WTC11 (cell line): ENCODE data around the gene PTPRS. TPM values are rescaled to one million over a fixed set of nuclear protein-coding genes. Genes with fewer than 3 reads are reported as not detected.

Source experiments
- ATAC-seq: fragments of 200-7000 bp; cut with Tn5 transposase; 2 replicates; pipeline ENCODE4 v1.10.0; 2021; ENCODE audit warnings: mild to moderate bottlenecking, moderate library complexity
- CTCF ChIA-PET: fragments of 300-600 bp; sonication (Branson Sonifier 250); formaldehyde crosslinking; loops from one replicate; lab custom pipeline; 2021; ENCODE audit warnings: antibody characterized with exemption; lab: Charles Lee
- POLR2A ChIA-PET: fragments of 350-600 bp; sonication (Branson Sonifier 250); formaldehyde crosslinking; loops from one replicate; lab custom pipeline; 2021; ENCODE audit warnings: antibody characterized with exemption; lab: Charles Lee
- DNase-seq: peaks from one replicate; pipeline ENCODE4 v3.0.0; 2021; ENCODE audit warnings: low spot score
- H3K27ac Mint-ChIP-seq: 2 replicates; pipeline ENCODE4 v1.8.0; 2021; ENCODE audit warnings: mixed read lengths
- H3K27me3 Mint-ChIP-seq: 2 replicates; pipeline ENCODE4 v1.8.0; 2021; ENCODE audit warnings: low read depth, mild to moderate bottlenecking, moderate library complexity, mixed read lengths
- H3K36me3 Mint-ChIP-seq: 2 replicates; pipeline ENCODE4 v1.8.0; 2021; ENCODE audit warnings: mixed read lengths
- H3K4me1 Mint-ChIP-seq: 2 replicates; pipeline ENCODE4 v1.8.0; 2022; ENCODE audit warnings: mixed read lengths
- H3K4me3 Mint-ChIP-seq: 2 replicates; pipeline ENCODE4 v1.8.0; 2021; ENCODE audit warnings: mild to moderate bottlenecking, moderate library complexity, mixed read lengths
- H3K9me3 Mint-ChIP-seq: 2 replicates; pipeline ENCODE4 v1.8.0; 2021; ENCODE audit warnings: mixed read lengths
- ARID4B ChIP-seq: sonication (generic); formaldehyde crosslinking; IDR thresholded peaks from 2 replicates; pipeline ENCODE4 v1.8.0; 2023; ENCODE audit warnings: missing genetic modification reagents, mild to moderate bottlenecking, borderline replicate concordance
- CREM ChIP-seq: sonication (generic); formaldehyde crosslinking; IDR thresholded peaks from 2 replicates; pipeline ENCODE4 v1.8.1; 2022; ENCODE audit warnings: mild to moderate bottlenecking, missing genetic modification reagents, moderate library complexity
- CTCF ChIP-seq: fragments of 200-600 bp; IDR thresholded peaks from 2 replicates; pipeline ENCODE4 v1.8.0; 2022; ENCODE audit warnings: antibody characterized with exemption
- E2F5 ChIP-seq: sonication (generic); formaldehyde crosslinking; IDR thresholded peaks from 2 replicates; pipeline ENCODE4 v1.8.1; 2022; ENCODE audit warnings: mild to moderate bottlenecking, moderate library complexity, missing genetic modification reagents
- ESRRA ChIP-seq: sonication (generic); formaldehyde crosslinking; IDR thresholded peaks from 2 replicates; pipeline ENCODE4 v1.8.1; 2022; ENCODE audit warnings: mild to moderate bottlenecking, missing genetic modification reagents, borderline replicate concordance
- FOXK1 ChIP-seq: sonication (generic); formaldehyde crosslinking; IDR thresholded peaks from 2 replicates; pipeline ENCODE4 v1.8.0; 2022; ENCODE audit warnings: mild to moderate bottlenecking, moderate library complexity, missing genetic modification reagents
- GABPB1 ChIP-seq: sonication (generic); formaldehyde crosslinking; IDR thresholded peaks from 2 replicates; pipeline ENCODE4 v1.8.1; 2023; ENCODE audit warnings: mild to moderate bottlenecking, missing genetic modification reagents
- HMGA2 ChIP-seq: fragments of 250-450 bp; sonication (Bioruptor Pico); IDR thresholded peaks from 2 replicates; pipeline ENCODE4 v1.4.0; 2021; ENCODE audit warnings: mild to moderate bottlenecking, moderate library complexity
- HMGXB4 ChIP-seq: sonication (generic); formaldehyde crosslinking; IDR thresholded peaks from 2 replicates; pipeline ENCODE4 v1.8.1; 2023; ENCODE audit warnings: mild to moderate bottlenecking, moderate library complexity, missing genetic modification reagents
- IRF1 ChIP-seq: sonication (generic); formaldehyde crosslinking; IDR thresholded peaks from 2 replicates; pipeline ENCODE4 v1.8.0; 2023; ENCODE audit warnings: missing genetic modification reagents
- JUN ChIP-seq: sonication (generic); formaldehyde crosslinking; IDR thresholded peaks from 2 replicates; pipeline ENCODE4 v1.8.0; 2023; ENCODE audit warnings: mild to moderate bottlenecking, missing genetic modification reagents
- MAX ChIP-seq: sonication (generic); formaldehyde crosslinking; IDR thresholded peaks from 2 replicates; pipeline ENCODE4 v1.8.0; 2022; ENCODE audit warnings: mild to moderate bottlenecking, missing genetic modification reagents
- SMAD3 ChIP-seq: sonication (generic); formaldehyde crosslinking; IDR thresholded peaks from 2 replicates; pipeline ENCODE4 v1.8.0; 2022; ENCODE audit warnings: missing genetic modification reagents, mild to moderate bottlenecking, borderline replicate concordance
- STAT6 ChIP-seq: sonication (generic); formaldehyde crosslinking; conservative IDR thresholded peaks from 2 replicates; pipeline ENCODE4 v1.8.1; 2023; ENCODE audit warnings: mild to moderate bottlenecking, low read depth, missing genetic modification reagents, moderate library complexity
- TEAD4 ChIP-seq: sonication (generic); formaldehyde crosslinking; IDR thresholded peaks from 2 replicates; pipeline ENCODE4 v1.8.0; 2022; ENCODE audit warnings: mild to moderate bottlenecking, missing genetic modification reagents
- USF1 ChIP-seq: sonication (generic); formaldehyde crosslinking; IDR thresholded peaks from 2 replicates; pipeline ENCODE4 v1.8.0; 2022; ENCODE audit warnings: mild to moderate bottlenecking, missing genetic modification reagents
- ZNF121 ChIP-seq: sonication (generic); formaldehyde crosslinking; IDR thresholded peaks from 2 replicates; pipeline ENCODE4 v1.8.0; 2023; ENCODE audit warnings: missing genetic modification reagents
- ZNF416 ChIP-seq: fragments of 250-450 bp; sonication (Bioruptor Pico); IDR thresholded peaks from 2 replicates; pipeline ENCODE4 v1.9.0; 2021; ENCODE audit warnings: mild to moderate bottlenecking, inconsistent platforms
- ZNF671 ChIP-seq: fragments of 250-450 bp; sonication (Bioruptor Pico); IDR thresholded peaks from 2 replicates; pipeline ENCODE4 v1.8.0; 2021; ENCODE audit warnings: mild to moderate bottlenecking
- ZSCAN18 ChIP-seq: fragments of 250-450 bp; sonication (Bioruptor Pico); IDR thresholded peaks from 2 replicates; pipeline ENCODE4 v2.1.2; 2022; ENCODE audit warnings: mild to moderate bottlenecking, moderate library complexity
- total RNA-seq: library from RNA; stranded (reverse); gene quantifications from 3 replicates; pipeline ENCODE4 v1.2.3, GENCODE V29; 2021

The PTPRS gene
- total RNA-seq, 1 experiment from 2014 or later, result 201 TPM

GRCh38 chr19:5333581-5334365, 6.8 kb downstream of the PTPRS start:
- no peak for DNase-seq
- H3K27ac Mint-ChIP-seq, result no peak overlapping the region
- CTCF ChIA-PET, result interaction anchor here (1.5 kb wide), 1 partner anchor 41 kb away, joined by 4 read pairs; no protein-coding TSS in a partner anchor
- H3K27me3 Mint-ChIP-seq, result no peaks in the 10 kb centered on the region
- peaks cover 32% of the 10 kb centered on the region for H3K4me1 Mint-ChIP-seq
- TF ChIP-seq ZNF121 (no peak), GABPB1 (CRISPR knock-in tag) (no peak), USF1 (CRISPR knock-in tag) (no peak), TEAD4 (no peak), CTCF (no peak), ZNF671 (CRISPR knock-in tag) (no peak), JUN (CRISPR knock-in tag) (no peak), SMAD3 (CRISPR knock-in tag) (no peak), HMGXB4 (CRISPR knock-in tag) (no peak), STAT6 (CRISPR knock-in tag) (no peak), FOXK1 (CRISPR knock-in tag) (no peak), MAX (no peak), HMGA2 (CRISPR knock-in tag) (no peak), CREM (CRISPR knock-in tag) (no peak), ESRRA (no peak), ZSCAN18 (CRISPR knock-in tag) (no peak), ZNF416 (CRISPR knock-in tag) (no peak), ARID4B (CRISPR knock-in tag) (no peak), E2F5 (no peak), IRF1 (CRISPR knock-in tag) (no peak)
- TF ChIP-seq, all 79 proteins: peak for 0
- Mint-ChIP-seq H3K36me3 (no peaks in the 10 kb centered on the region), H3K9me3 (no peaks in the 10 kb centered on the region), H3K4me3 (no peak overlapping the region)
- POLR2A ChIA-PET, result no interaction called here
- ATAC-seq, result no peak
